Measurements from ENCODE around the gene WDR11. TPM values are rescaled to one million over a fixed set of nuclear protein-coding genes. Genes with fewer than 3 reads are reported as not detected.

Gene WDR11
- total and polyA plus RNA-seq, 9 of the 15 experiments (the other 6 are each of a cell fraction or from before 2014, with no cell fraction given): 12.4 to 50.7 (median 23.6) TPM

DNA sequence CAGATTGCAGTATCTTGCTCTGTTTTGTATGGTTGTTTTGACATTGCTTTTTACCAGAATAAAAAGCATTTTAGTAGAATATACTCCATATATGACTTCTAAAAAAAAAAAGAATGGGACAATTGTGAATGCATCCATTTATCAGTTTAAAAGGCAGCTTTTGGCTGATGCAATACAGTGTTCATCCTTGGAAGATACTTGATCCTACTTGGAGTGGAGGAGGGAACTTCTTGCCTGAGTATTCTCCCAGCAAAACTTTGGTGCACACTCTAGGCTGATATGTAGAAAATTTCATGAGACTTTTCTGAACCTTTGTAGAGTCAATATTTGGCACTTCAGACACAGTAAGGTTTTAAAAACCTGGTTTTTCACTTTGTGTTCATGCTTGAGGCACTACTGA is 40.2 kb downstream of the WDR11 start (continued):
- no peak for TF ChIP-seq CBX3 (IDR thresholded peaks at IDR 0.05; ENCODE audit: borderline replicate concordance in 1 of 2, low read length in 2 of 2)
- TF ChIP-seq, protein P1, sequence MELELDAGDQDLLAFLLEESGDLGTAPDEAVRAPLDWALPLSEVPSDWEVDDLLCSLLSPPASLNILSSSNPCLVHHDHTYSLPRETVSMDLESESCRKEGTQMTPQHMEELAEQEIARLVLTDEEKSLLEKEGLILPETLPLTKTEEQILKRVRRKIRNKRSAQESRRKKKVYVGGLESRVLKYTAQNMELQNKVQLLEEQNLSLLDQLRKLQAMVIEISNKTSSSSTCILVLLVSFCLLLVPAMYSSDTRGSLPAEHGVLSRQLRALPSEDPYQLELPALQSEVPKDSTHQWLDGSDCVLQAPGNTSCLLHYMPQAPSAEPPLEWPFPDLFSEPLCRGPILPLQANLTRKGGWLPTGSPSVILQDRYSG (tag; conservative IDR thresholded peaks at IDR 0.05; ENCODE audit: low read depth): no peak
- no peak for TF ChIP-seq HNRNPH1 (optimal IDR thresholded peaks at IDR 0.05; ENCODE audit: low read depth, low read length)
- no peak for TF ChIP-seq NR2F6 (CRISPR knock-in tag; IDR thresholded peaks at IDR 0.05)
- no peak for TF ChIP-seq SREBF1 (IDR thresholded peaks at IDR 0.05; ENCODE audit: borderline replicate concordance, low read depth, low read length)
- TF ChIP-seq HCFC1 (IDR thresholded peaks at IDR 0.05; ENCODE audit: low read depth, low read length): no peak
- no peak for TF ChIP-seq EGR1 (conservative IDR thresholded peaks at IDR 0.05)
- TF ChIP-seq NEUROD1 (IDR thresholded peaks at IDR 0.05; ENCODE audit: borderline replicate concordance, low read depth, low read length, partially characterized antibody): no peak
- peak; percentile 88 for TF ChIP-seq ZSCAN32 (CRISPR knock-in tag; IDR thresholded peaks at IDR 0.05)
- TF ChIP-seq, protein P2, sequence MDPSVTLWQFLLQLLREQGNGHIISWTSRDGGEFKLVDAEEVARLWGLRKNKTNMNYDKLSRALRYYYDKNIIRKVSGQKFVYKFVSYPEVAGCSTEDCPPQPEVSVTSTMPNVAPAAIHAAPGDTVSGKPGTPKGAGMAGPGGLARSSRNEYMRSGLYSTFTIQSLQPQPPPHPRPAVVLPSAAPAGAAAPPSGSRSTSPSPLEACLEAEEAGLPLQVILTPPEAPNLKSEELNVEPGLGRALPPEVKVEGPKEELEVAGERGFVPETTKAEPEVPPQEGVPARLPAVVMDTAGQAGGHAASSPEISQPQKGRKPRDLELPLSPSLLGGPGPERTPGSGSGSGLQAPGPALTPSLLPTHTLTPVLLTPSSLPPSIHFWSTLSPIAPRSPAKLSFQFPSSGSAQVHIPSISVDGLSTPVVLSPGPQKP (CRISPR knock-in tag; IDR thresholded peaks at IDR 0.05): no peak
- TF ChIP-seq, protein P3, sequence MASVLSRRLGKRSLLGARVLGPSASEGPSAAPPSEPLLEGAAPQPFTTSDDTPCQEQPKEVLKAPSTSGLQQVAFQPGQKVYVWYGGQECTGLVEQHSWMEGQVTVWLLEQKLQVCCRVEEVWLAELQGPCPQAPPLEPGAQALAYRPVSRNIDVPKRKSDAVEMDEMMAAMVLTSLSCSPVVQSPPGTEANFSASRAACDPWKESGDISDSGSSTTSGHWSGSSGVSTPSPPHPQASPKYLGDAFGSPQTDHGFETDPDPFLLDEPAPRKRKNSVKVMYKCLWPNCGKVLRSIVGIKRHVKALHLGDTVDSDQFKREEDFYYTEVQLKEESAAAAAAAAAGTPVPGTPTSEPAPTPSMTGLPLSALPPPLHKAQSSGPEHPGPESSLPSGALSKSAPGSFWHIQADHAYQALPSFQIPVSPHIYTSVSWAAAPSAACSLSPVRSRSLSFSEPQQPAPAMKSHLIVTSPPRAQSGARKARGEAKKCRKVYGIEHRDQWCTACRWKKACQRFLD (CRISPR knock-in tag; IDR thresholded peaks at IDR 0.05): peak; percentile 61; the same call in 1 of the 2 replicates
- no peak for TF ChIP-seq DNMT1 (IDR thresholded peaks at IDR 0.05)
- TF ChIP-seq SMAD3 (CRISPR knock-in tag; conservative IDR thresholded peaks at IDR 0.05): no peak
- peak; percentile 88 for TF ChIP-seq ZNF589 (CRISPR knock-in tag; IDR thresholded peaks at IDR 0.05; ENCODE audit: low read depth)
- TF ChIP-seq ZNF584 (CRISPR knock-in tag; IDR thresholded peaks at IDR 0.05; ENCODE audit: low read depth): peak; percentile 69
- TF ChIP-seq, protein P4, sequence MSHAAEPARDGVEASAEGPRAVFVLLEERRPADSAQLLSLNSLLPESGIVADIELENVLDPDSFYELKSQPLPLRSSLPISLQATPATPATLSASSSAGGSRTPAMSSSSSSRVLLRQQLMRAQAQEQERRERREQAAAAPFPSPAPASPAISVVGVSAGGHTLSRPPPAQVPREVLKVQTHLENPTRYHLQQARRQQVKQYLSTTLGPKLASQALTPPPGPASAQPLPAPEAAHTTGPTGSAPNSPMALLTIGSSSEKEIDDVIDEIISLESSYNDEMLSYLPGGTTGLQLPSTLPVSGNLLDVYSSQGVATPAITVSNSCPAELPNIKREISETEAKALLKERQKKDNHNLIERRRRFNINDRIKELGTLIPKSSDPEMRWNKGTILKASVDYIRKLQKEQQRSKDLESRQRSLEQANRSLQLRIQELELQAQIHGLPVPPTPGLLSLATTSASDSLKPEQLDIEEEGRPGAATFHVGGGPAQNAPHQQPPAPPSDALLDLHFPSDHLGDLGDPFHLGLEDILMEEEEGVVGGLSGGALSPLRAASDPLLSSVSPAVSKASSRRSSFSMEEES (CRISPR knock-in tag; IDR thresholded peaks at IDR 0.05): no peak
- TF ChIP-seq, protein P5, sequence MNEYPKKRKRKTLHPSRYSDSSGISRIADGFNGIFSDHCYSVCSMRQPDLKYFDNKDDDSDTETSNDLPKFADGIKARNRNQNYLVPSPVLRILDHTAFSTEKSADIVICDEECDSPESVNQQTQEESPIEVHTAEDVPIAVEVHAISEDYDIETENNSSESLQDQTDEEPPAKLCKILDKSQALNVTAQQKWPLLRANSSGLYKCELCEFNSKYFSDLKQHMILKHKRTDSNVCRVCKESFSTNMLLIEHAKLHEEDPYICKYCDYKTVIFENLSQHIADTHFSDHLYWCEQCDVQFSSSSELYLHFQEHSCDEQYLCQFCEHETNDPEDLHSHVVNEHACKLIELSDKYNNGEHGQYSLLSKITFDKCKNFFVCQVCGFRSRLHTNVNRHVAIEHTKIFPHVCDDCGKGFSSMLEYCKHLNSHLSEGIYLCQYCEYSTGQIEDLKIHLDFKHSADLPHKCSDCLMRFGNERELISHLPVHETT (CRISPR knock-in tag; conservative IDR thresholded peaks at IDR 0.05 in 1 of 2, IDR thresholded peaks at IDR 0.05 in 1 of 2): no peak
- no peak for TF ChIP-seq RCOR1 (IDR thresholded peaks at IDR 0.05; ENCODE audit: borderline replicate concordance in 1 of 2, low read depth in 2 of 2, low read length in 2 of 2)
- no peak for TF ChIP-seq ZNF696 (CRISPR knock-in tag; conservative IDR thresholded peaks at IDR 0.05)
- TF ChIP-seq ZNF79 (CRISPR knock-in tag; IDR thresholded peaks at IDR 0.05; ENCODE audit: low read depth): no peak
- TF ChIP-seq PML (IDR thresholded peaks at IDR 0.05; ENCODE audit: low read length): no peak
- TF ChIP-seq FOXK1 (CRISPR knock-in tag; IDR thresholded peaks at IDR 0.05; ENCODE audit: borderline replicate concordance): no peak

Measured in K562 (cell line).